ENCODE results near the gene SNX25.

Gene SNX25

DNA sequence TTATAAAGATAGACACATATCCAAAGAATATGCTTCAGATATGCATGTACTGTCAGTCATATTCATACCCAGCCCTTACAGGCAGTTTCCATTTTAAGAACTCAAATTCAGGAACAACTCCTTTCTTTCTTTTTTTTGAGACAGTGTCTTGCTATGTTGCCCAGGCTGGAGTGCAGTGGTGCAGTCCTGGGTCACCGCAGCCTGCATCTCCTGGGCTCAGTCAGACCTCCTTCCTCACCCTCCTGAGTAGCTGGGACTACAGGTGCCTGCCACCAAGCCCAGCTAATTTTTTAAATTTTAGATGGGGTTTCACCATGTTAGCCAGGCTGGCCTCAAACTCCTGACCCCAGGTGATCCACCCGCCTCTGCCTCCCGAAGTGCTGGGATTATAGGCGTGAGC lies 34.5 kb downstream of the SNX25 start:
- Histone ChIP-seq H3K9me3 (ENCODE audit: control insufficient read depth in 2 of 2, low read length in 2 of 2) (no peaks in the 10 kb centered on the region), H3K27me3 (ENCODE audit: control insufficient read depth in 2 of 2, insufficient read depth in 2 of 2, low read length in 2 of 2) (no peaks in the 10 kb centered on the region), H3K4me3 (ENCODE audit: low read length in 2 of 2) (no peak overlapping the region), H3K36me3 (ENCODE audit: control insufficient read depth in 2 of 2, insufficient read depth in 2 of 2, low read length in 2 of 2) (no peaks in the 10 kb centered on the region), H3K27ac (ENCODE audit: low read depth in 2 of 2, low read length in 2 of 2) (no peak overlapping the region), H3K9ac (ENCODE audit: low read depth in 1 of 2, low read length in 2 of 2) (no peak overlapping the region), H3K4me1 (ENCODE audit: control insufficient read depth in 2 of 2, insufficient read depth in 2 of 2, low read length in 2 of 2) (no peaks in the 10 kb centered on the region)

GRCh38 chr4:185244763-185245162 lies 35.4 kb downstream of the SNX25 start:
- Histone ChIP-seq H3K27ac (ENCODE audit: low read depth in 2 of 2, low read length in 2 of 2) (no peak overlapping the region), H3K4me3 (ENCODE audit: low read length in 2 of 2) (no peak overlapping the region), H3K9ac (ENCODE audit: low read depth in 1 of 2, low read length in 2 of 2) (no peak overlapping the region)

DNA sequence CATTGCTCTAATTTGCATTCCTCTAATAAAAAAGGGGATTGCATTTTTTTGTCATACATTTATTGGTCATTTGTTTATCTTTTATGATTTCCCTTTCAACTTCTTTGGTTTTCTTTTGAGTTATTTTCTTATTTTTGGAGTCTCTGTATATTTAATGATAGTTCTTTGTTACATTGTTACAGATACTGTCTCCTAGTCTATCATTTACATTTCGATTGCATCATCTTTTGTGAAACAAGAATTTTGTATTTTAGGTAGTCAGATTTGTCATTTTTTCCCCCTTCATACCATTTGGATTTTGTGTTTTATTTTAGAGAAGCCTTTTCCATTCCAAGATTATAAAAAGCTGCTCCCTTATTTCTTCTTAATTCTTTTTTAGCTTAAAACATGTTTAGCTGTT lies 37.1 kb downstream of the SNX25 start:
- H3K4me1 ChIP-seq (ENCODE audit: control insufficient read depth in 2 of 2, insufficient read depth in 2 of 2, low read length in 2 of 2), result no peaks in the 10 kb centered on the region
- no peak overlapping the region for H3K27ac ChIP-seq (ENCODE audit: low read depth in 2 of 2, low read length in 2 of 2)
- no peak overlapping the region for H3K9ac ChIP-seq (ENCODE audit: low read depth in 1 of 2, low read length in 2 of 2)
- H3K9me3 ChIP-seq (ENCODE audit: control insufficient read depth in 2 of 2, low read length in 2 of 2), result no peaks in the 10 kb centered on the region
- no peak overlapping the region for H3K4me3 ChIP-seq (ENCODE audit: low read length in 2 of 2)
- H3K27me3 ChIP-seq (ENCODE audit: control insufficient read depth in 2 of 2, insufficient read depth in 2 of 2, low read length in 2 of 2), result no peaks in the 10 kb centered on the region
- H3K36me3 ChIP-seq (ENCODE audit: control insufficient read depth in 2 of 2, insufficient read depth in 2 of 2, low read length in 2 of 2), result no peaks in the 10 kb centered on the region

More at GRCh38 chr4:185244763-185245162, 35.4 kb downstream of the SNX25 start:
- Histone ChIP-seq H3K27me3 (ENCODE audit: control insufficient read depth in 2 of 2, insufficient read depth in 2 of 2, low read length in 2 of 2) (no peaks in the 10 kb centered on the region), H3K36me3 (ENCODE audit: control insufficient read depth in 2 of 2, insufficient read depth in 2 of 2, low read length in 2 of 2) (no peaks in the 10 kb centered on the region), H3K9me3 (ENCODE audit: control insufficient read depth in 2 of 2, low read length in 2 of 2) (no peaks in the 10 kb centered on the region), H3K4me1 (ENCODE audit: control insufficient read depth in 2 of 2, insufficient read depth in 2 of 2, low read length in 2 of 2) (no peaks in the 10 kb centered on the region)

GRCh38 chr4:185247151-185247550 lies 37.8 kb downstream of the SNX25 start:
- H3K36me3 ChIP-seq (ENCODE audit: control insufficient read depth in 2 of 2, insufficient read depth in 2 of 2, low read length in 2 of 2), result no peaks in the 10 kb centered on the region
- H3K4me3 ChIP-seq (ENCODE audit: low read length in 2 of 2), result no peak overlapping the region
- no peak overlapping the region for H3K9ac ChIP-seq (ENCODE audit: low read depth in 1 of 2, low read length in 2 of 2)
- no peak overlapping the region for H3K27ac ChIP-seq (ENCODE audit: low read depth in 2 of 2, low read length in 2 of 2)
- H3K9me3 ChIP-seq (ENCODE audit: control insufficient read depth in 2 of 2, low read length in 2 of 2), result no peaks in the 10 kb centered on the region
- H3K27me3 ChIP-seq (ENCODE audit: control insufficient read depth in 2 of 2, insufficient read depth in 2 of 2, low read length in 2 of 2), result no peaks in the 10 kb centered on the region
- H3K4me1 ChIP-seq (ENCODE audit: control insufficient read depth in 2 of 2, insufficient read depth in 2 of 2, low read length in 2 of 2), result no peaks in the 10 kb centered on the region

DNA sequence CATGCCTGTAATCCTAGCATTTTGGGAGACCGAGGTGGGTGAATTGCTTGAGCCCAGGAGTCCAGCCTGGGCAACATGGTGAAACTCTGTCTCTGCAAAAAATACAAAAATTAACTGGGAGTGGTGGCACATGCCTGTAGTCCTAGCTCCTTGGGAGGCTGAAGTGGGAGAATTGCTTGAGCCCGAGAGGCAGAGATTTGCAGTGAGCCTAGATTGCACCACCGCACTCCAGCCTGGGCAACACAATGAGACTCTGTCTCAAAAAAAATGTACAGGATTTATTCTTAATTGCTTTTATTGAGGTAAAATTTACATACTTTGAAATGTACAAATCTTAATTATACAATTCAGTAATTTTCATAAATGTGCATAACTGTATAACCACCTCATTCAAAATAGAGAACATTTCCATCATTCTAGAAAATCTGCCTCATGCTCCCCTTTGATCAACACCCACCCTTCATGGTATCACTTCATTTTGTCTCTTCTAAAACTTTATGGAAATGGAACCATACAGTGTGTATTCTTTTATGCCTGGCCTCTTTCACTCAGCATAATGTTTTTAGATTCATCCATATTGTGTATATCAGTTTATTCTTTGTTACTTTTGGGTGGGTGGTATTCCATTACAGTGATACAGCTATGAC lies 39.1 kb downstream of the SNX25 start:
- Histone ChIP-seq H3K27ac (ENCODE audit: low read depth in 2 of 2, low read length in 2 of 2) (no peak overlapping the region), H3K4me3 (ENCODE audit: low read length in 2 of 2) (no peak overlapping the region), H3K9me3 (ENCODE audit: control insufficient read depth in 2 of 2, low read length in 2 of 2) (no peaks in the 10 kb centered on the region), H3K36me3 (ENCODE audit: control insufficient read depth in 2 of 2, insufficient read depth in 2 of 2, low read length in 2 of 2) (no peaks in the 10 kb centered on the region), H3K27me3 (ENCODE audit: control insufficient read depth in 2 of 2, insufficient read depth in 2 of 2, low read length in 2 of 2) (no peaks in the 10 kb centered on the region), H3K9ac (ENCODE audit: low read depth in 1 of 2, low read length in 2 of 2) (no peak overlapping the region), H3K4me1 (ENCODE audit: control insufficient read depth in 2 of 2, insufficient read depth in 2 of 2, low read length in 2 of 2) (no peaks in the 10 kb centered on the region)

- Histone ChIP-seq H3K9me3 (ENCODE audit: control insufficient read depth in 2 of 2, low read length in 2 of 2) (no peaks in the 10 kb centered on the region), H3K27ac (ENCODE audit: low read depth in 2 of 2, low read length in 2 of 2) (no peak overlapping the region), H3K9ac (ENCODE audit: low read depth in 1 of 2, low read length in 2 of 2) (no peak overlapping the region), H3K36me3 (ENCODE audit: control insufficient read depth in 2 of 2, insufficient read depth in 2 of 2, low read length in 2 of 2) (no peaks in the 10 kb centered on the region), H3K4me3 (ENCODE audit: low read length in 2 of 2) (no peak overlapping the region), H3K4me1 (ENCODE audit: control insufficient read depth in 2 of 2, insufficient read depth in 2 of 2, low read length in 2 of 2) (no peaks in the 10 kb centered on the region), H3K27me3 (ENCODE audit: control insufficient read depth in 2 of 2, insufficient read depth in 2 of 2, low read length in 2 of 2) (no peaks in the 10 kb centered on the region)
Measured at GRCh38 chr4:185249105-185249504, 39.7 kb downstream of the SNX25 start.

GRCh38 chr4:185254434-185254833 lies 45.0 kb downstream of the SNX25 start:
- peaks cover 3% of the 10 kb centered on the region in 2 donors for H3K4me1 ChIP-seq (ENCODE audit: control insufficient read depth in 2 of 2, insufficient read depth in 2 of 2, low read length in 2 of 2)
- H3K27me3 ChIP-seq (ENCODE audit: control insufficient read depth in 2 of 2, insufficient read depth in 2 of 2, low read length in 2 of 2), result no peaks in the 10 kb centered on the region
- no peak overlapping the region for H3K9ac ChIP-seq (ENCODE audit: low read depth in 1 of 2, low read length in 2 of 2)
- H3K36me3 ChIP-seq (ENCODE audit: control insufficient read depth in 2 of 2, insufficient read depth in 2 of 2, low read length in 2 of 2), result no peaks in the 10 kb centered on the region
- H3K27ac ChIP-seq (ENCODE audit: low read depth in 2 of 2, low read length in 2 of 2), result no peak overlapping the region
- no peaks in the 10 kb centered on the region for H3K9me3 ChIP-seq (ENCODE audit: control insufficient read depth in 2 of 2, low read length in 2 of 2)
- H3K4me3 ChIP-seq (ENCODE audit: low read length in 2 of 2), result no peak overlapping the region

DNA sequence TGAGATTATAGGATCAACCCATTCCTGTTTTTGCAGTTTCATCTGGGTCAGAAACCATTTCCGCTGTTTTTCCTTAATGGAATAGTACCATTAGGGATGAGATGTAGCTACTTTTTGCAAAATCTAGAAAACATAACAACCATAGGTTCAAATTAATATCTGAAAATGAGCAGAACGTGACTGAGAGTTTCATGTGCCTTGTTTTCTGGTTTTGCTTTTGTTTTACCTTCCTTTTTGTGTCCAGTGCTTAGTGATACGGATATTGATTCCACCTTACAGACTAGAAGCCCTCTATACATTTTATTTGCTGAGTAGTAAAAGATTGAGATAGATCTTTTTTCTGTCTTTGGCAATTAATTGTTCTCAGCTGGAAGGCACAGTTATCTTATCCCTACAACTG lies 46.5 kb downstream of the SNX25 start:
- peaks cover 3% of the 10 kb centered on the region in 2 donors for H3K4me1 ChIP-seq (ENCODE audit: control insufficient read depth in 2 of 2, insufficient read depth in 2 of 2, low read length in 2 of 2)
- H3K36me3 ChIP-seq (ENCODE audit: control insufficient read depth in 2 of 2, insufficient read depth in 2 of 2, low read length in 2 of 2), result no peaks in the 10 kb centered on the region
- H3K27ac ChIP-seq (ENCODE audit: low read depth in 2 of 2, low read length in 2 of 2), result peak overlapping the region in 1 of 2 donors; percentile 10
- no peaks in the 10 kb centered on the region for H3K9me3 ChIP-seq (ENCODE audit: control insufficient read depth in 2 of 2, low read length in 2 of 2)
- no peaks in the 10 kb centered on the region for H3K27me3 ChIP-seq (ENCODE audit: control insufficient read depth in 2 of 2, insufficient read depth in 2 of 2, low read length in 2 of 2)
- peak overlapping the region in 1 of 2 donors; percentile 32 for H3K9ac ChIP-seq (ENCODE audit: low read depth in 1 of 2, low read length in 2 of 2)
- peak overlapping the region in 1 of 2 donors; percentile 70 for H3K4me3 ChIP-seq (ENCODE audit: low read length in 2 of 2)

- Histone ChIP-seq H3K27me3 (ENCODE audit: control insufficient read depth in 2 of 2, insufficient read depth in 2 of 2, low read length in 2 of 2) (no peaks in the 10 kb centered on the region), H3K9me3 (ENCODE audit: control insufficient read depth in 2 of 2, low read length in 2 of 2) (no peaks in the 10 kb centered on the region), H3K4me3 (ENCODE audit: low read length in 2 of 2) (no peak overlapping the region)
Measured at GRCh38 chr4:185256446-185256845, 47.0 kb downstream of the SNX25 start.

GRCh38 chr4:185257086-185257485 lies 47.7 kb downstream of the SNX25 start:
- Histone ChIP-seq H3K9ac (ENCODE audit: low read depth in 1 of 2, low read length in 2 of 2) (no peak overlapping the region), H3K27me3 (ENCODE audit: control insufficient read depth in 2 of 2, insufficient read depth in 2 of 2, low read length in 2 of 2) (no peaks in the 10 kb centered on the region), H3K4me3 (ENCODE audit: low read length in 2 of 2) (no peak overlapping the region), H3K4me1 (ENCODE audit: control insufficient read depth in 2 of 2, insufficient read depth in 2 of 2, low read length in 2 of 2) (peaks cover 3% of the 10 kb centered on the region in 2 donors), H3K27ac (ENCODE audit: low read depth in 2 of 2, low read length in 2 of 2) (no peak overlapping the region), H3K36me3 (ENCODE audit: control insufficient read depth in 2 of 2, insufficient read depth in 2 of 2, low read length in 2 of 2) (no peaks in the 10 kb centered on the region), H3K9me3 (ENCODE audit: control insufficient read depth in 2 of 2, low read length in 2 of 2) (no peaks in the 10 kb centered on the region)

More at GRCh38 chr4:185256446-185256845, 47.0 kb downstream of the SNX25 start:
- Histone ChIP-seq H3K27ac (ENCODE audit: low read depth in 2 of 2, low read length in 2 of 2) (no peak overlapping the region), H3K36me3 (ENCODE audit: control insufficient read depth in 2 of 2, insufficient read depth in 2 of 2, low read length in 2 of 2) (no peaks in the 10 kb centered on the region), H3K9ac (ENCODE audit: low read depth in 1 of 2, low read length in 2 of 2) (no peak overlapping the region), H3K4me1 (ENCODE audit: control insufficient read depth in 2 of 2, insufficient read depth in 2 of 2, low read length in 2 of 2) (peaks cover 3% of the 10 kb centered on the region in 2 donors)
